Esophagus muscularis mucosa (tissue), 4 donors: ENCODE measurements around the gene RAB11FIP3. TPM values are rescaled to one million over a fixed set of nuclear protein-coding genes. Genes with fewer than 3 reads are reported as not detected.
A peak's percentile ranks its signal among the peaks of the same experiment; 100 is the strongest.
"Not testable (repeated sequence)": the region's sequence is repeated elsewhere in the genome, so short reads cannot be mapped to it uniquely, and the experiment has no call there.

Experiments
- DNase-seq: peaks from one replicate; pipeline ENCODE4 v3.0.0-alpha.2; 2017; ENCODE audit errors: extremely low spot score
- H3K27ac ChIP-seq, 4 donors: fragments of 200-600 bp; sonication (generic); replicated peaks in 1 of 4; 1 replicate in 3 of 4; 2 replicates in 1 of 4; pipeline ENCODE4 v1.5.1; 2016 to 2019; ENCODE audit warnings: mild to moderate bottlenecking in 1 of 4
- H3K27me3 ChIP-seq, 4 donors: fragments of 200-600 bp; sonication (generic); one replicate each; pipeline versions ENCODE4 v1.5.1 to v1.6.0; 2016 to 2019
- H3K36me3 ChIP-seq, 4 donors: fragments of 200-600 bp; sonication (generic); one replicate each; pipeline ENCODE4 v1.5.1; 2016 to 2019
- H3K4me1 ChIP-seq, 4 donors: fragments of 200-600 bp; sonication (generic); one replicate each; pipeline ENCODE4 v1.5.1; 2016 to 2019
- H3K4me3 ChIP-seq, 4 donors: fragments of 200-600 bp; sonication (generic); 1 replicate in 2 of 4; 2 replicates in 2 of 4; pipeline ENCODE4 v1.5.1; 2016 to 2019; ENCODE audit warnings: mild to moderate bottlenecking in 4 of 4, moderate library complexity in 1 of 4
- H3K9me3 ChIP-seq, 4 donors: fragments of 200-600 bp; sonication (generic); 1 replicate in 3 of 4; 2 replicates in 1 of 4; pipeline ENCODE4 v1.5.1; 2016 to 2019
- CTCF ChIP-seq, 3 experiments: fragments of 200-600 bp in 2 of 3; fragments of 450-650 bp in 1 of 3; sonication (generic) in 2 of 3; IDR thresholded peaks; one replicate each; pipeline ENCODE4 v1.5.1; 2017 to 2019; ENCODE audit warnings: antibody characterized with exemption in 3 of 3, mild to moderate bottlenecking in 2 of 3, moderate library complexity in 1 of 3
- EP300 ChIP-seq: sonication (generic); formaldehyde crosslinking; IDR thresholded peaks from one replicate; pipeline ENCODE4 v1.6.1; 2017; ENCODE audit warnings: antibody characterized with exemption
- POLR2A ChIP-seq: fragments of 450-650 bp; IDR thresholded peaks from one replicate; pipeline ENCODE4 v1.6.1; 2017; ENCODE audit warnings: antibody characterized with exemption, moderate library complexity, mild to moderate bottlenecking, low read depth
- POLR2AphosphoS5 ChIP-seq, 2 donors: sonication (generic); formaldehyde crosslinking; IDR thresholded peaks; one replicate each; pipeline ENCODE4 v1.6.1; 2017; ENCODE audit warnings: antibody characterized with exemption in 2 of 2
- WGBS: methylation state at CpG from one replicate; pipeline ENCODE4 v1.1.5; 2018; 5-methylcytosine and 5-hydroxymethylcytosine counted together
- intact Hi-C: fragments of 100-400 bp; cut with DNase I; formaldehyde crosslinking; loops from one replicate; pipeline ENCODE4 v1.15.1; 2023
- total RNA-seq, 4 donors: library from RNA; depleted of rRNA; stranded (reverse); fragments of >200 nt; gene quantifications; one replicate each; pipeline versions ENCODE4 v1.1.0 to v1.2.1, GENCODE V29; 2016

Gene RAB11FIP3
- total RNA-seq, 4 donors from 2014 or later: 50.3 to 77.9 (median 58.8) TPM

- DNase-seq: no peak
- H3K4me1 ChIP-seq: no peaks in the 10 kb centered on the region
- no peak for TF ChIP-seq EP300
- TF ChIP-seq POLR2A: no peak
- no peak for TF ChIP-seq POLR2AphosphoS5 (IDR thresholded peaks at IDR 0.05)
- no peak for TF ChIP-seq CTCF (IDR thresholded peaks at IDR 0.05)
- no peak overlapping the region for H3K4me3 ChIP-seq
- H3K27ac ChIP-seq: no peak overlapping the region
- 95% methylated on average over 17 of the region's 26 CpGs for WGBS
- H3K27me3 ChIP-seq: no peaks in the 10 kb centered on the region
- H3K36me3 ChIP-seq: peaks cover 0 to 43% (median 30%) of the 10 kb centered on the region in 4 donors
- intact Hi-C loops: no loop called here
- H3K9me3 ChIP-seq: no peaks in the 10 kb centered on the region
Observed at GRCh38 chr16:411576-412265, 13.7 kb upstream of the RAB11FIP3 start.

- DNase-seq: no peak
- Histone ChIP-seq H3K9me3 (no peaks in the 10 kb centered on the region), H3K27me3 (no peaks in the 10 kb centered on the region), H3K4me3 (no peak overlapping the region), H3K36me3 (peaks cover 0 to 31% (median 25%) of the 10 kb centered on the region in 4 donors), H3K4me1 (no peaks in the 10 kb centered on the region), H3K27ac (no peak overlapping the region)
- TF ChIP-seq EP300: no peak
- no peak for TF ChIP-seq POLR2A
- no peak for TF ChIP-seq CTCF (IDR thresholded peaks at IDR 0.05)
- TF ChIP-seq POLR2AphosphoS5 (IDR thresholded peaks at IDR 0.05): no peak
- intact Hi-C loops: no loop called here
- 76% methylated on average over 19 of the region's 21 CpGs for WGBS
Observed at GRCh38 chr16:414395-415169, 10.9 kb upstream of the RAB11FIP3 start.

- DNase-seq, H3K4me3 ChIP-seq, H3K9me3 ChIP-seq, H3K4me1 ChIP-seq, H3K27ac ChIP-seq, intact Hi-C loops, H3K27me3 ChIP-seq: not testable (repeated sequence)
- 100% methylated on average over 3 of the region's 3 CpGs for WGBS
- peaks cover 0 to 25% (median 21%) of the 10 kb centered on the region in 4 donors for H3K36me3 ChIP-seq
Observed at GRCh38 chr16:415170-415498, 10.3 kb upstream of the RAB11FIP3 start.

GRCh38 chr16:422179-422578, 3.3 kb upstream of the RAB11FIP3 start:
- not testable (repeated sequence) for DNase-seq, H3K9me3 ChIP-seq, H3K4me3 ChIP-seq, H3K27ac ChIP-seq, H3K27me3 ChIP-seq, H3K36me3 ChIP-seq
- intact Hi-C loops: loop anchor here (10.0 kb wide), 1 partner anchor 103 kb away; the partner anchor contains the start of gene CAPN15
- 92% methylated on average over 13 of the region's 13 CpGs for WGBS
- H3K4me1 ChIP-seq: peaks cover 14 to 35% (median 34%) of the 10 kb centered on the region in 4 donors

GRCh38 chr16:424033-424622, 1.3 kb upstream of the RAB11FIP3 start:
- DNase-seq: peak; percentile 94
- 28% methylated on average over 20 of the region's 20 CpGs for WGBS
- no peak for TF ChIP-seq CTCF (IDR thresholded peaks at IDR 0.05)
- TF ChIP-seq POLR2A: peak; percentile 61
- TF ChIP-seq POLR2AphosphoS5 (IDR thresholded peaks at IDR 0.05): peak; percentile 87 to 92
- TF ChIP-seq EP300: no peak
- Histone ChIP-seq H3K27ac (peak overlapping the region; percentile 91 to 97 (median 94)), H3K36me3 (peaks cover 0 to 2% (median 0%) of the 10 kb centered on the region in 4 donors), H3K4me1 (peaks cover 26 to 54% (median 53%) of the 10 kb centered on the region in 4 donors), H3K4me3 (peak overlapping the region; percentile 80 to 87 (median 82)), H3K9me3 (no peaks in the 10 kb centered on the region), H3K27me3 (no peaks in the 10 kb centered on the region)
- intact Hi-C loops: loop anchor here (10.0 kb wide), 1 partner anchor 101 kb away; the partner anchor contains the start of gene CAPN15
